Muscle layer of colon (tissue), 2 donors: ENCODE measurements around the gene IAH1.

ENCODE experiments used
- H3K27ac ChIP-seq: one replicate; pipeline ENCODE4 v1.7.0; 2013; ENCODE audit warnings: low read depth, mild to moderate bottlenecking, low read length, moderate library complexity
- H3K27me3 ChIP-seq, 2 donors: one replicate each; pipeline ENCODE4 v1.7.0; 2013; ENCODE audit warnings: low read length in 2 of 2, mild to moderate bottlenecking in 2 of 2; ENCODE audit not compliant: insufficient read depth in 2 of 2, control insufficient read depth in 1 of 2
- H3K36me3 ChIP-seq: one replicate; pipeline ENCODE4 v1.7.0; 2013; ENCODE audit warnings: mild to moderate bottlenecking, low read length; ENCODE audit not compliant: insufficient read depth
- H3K4me1 ChIP-seq: one replicate; pipeline ENCODE4 v1.7.0; 2013; ENCODE audit warnings: mild to moderate bottlenecking, low read length; ENCODE audit not compliant: insufficient read depth
- H3K4me3 ChIP-seq, 2 donors: one replicate each; pipeline ENCODE4 v1.7.0; 2013; ENCODE audit warnings: low read length in 2 of 2, low read depth in 1 of 2, mild to moderate bottlenecking in 1 of 2, moderate library complexity in 1 of 2
- H3K9ac ChIP-seq: one replicate; pipeline ENCODE4 v1.7.0; 2013; ENCODE audit warnings: low read length
- H3K9me3 ChIP-seq: one replicate; pipeline ENCODE4 v1.7.0; 2013; ENCODE audit warnings: mild to moderate bottlenecking, low read length
- donor health status: abdominal sarcoma.
- donor health status: Adenocarcinoma of cecum.

The IAH1 gene

DNA sequence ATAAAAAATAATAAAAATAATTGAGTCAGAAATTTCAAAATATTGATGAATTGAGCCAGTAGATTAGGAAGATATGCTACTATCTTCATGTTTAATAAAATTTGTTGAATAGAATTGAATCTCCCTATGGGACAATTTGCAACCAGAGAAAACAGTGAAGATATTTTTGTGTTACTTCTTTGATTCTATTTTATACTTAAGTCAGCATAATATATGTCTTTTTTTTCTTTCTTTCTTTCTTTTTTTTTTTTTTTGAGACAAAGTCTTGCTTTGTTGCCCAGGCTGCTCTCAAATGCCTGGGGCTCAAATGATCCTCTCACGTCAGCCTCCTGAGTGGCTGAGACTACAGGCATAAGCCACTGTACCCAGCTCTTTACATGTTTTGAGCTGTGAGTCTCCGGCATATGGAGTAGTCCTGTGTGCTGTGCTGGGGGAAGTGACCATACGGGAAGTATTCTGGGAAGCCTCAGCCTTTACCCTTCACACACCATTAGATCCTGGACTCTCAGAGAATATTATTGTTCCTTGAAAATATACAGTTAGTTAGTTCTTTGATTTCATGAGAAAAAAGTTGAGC lies 13.8 kb upstream of the IAH1 start:
- H3K36me3 ChIP-seq = no peaks in the 10 kb centered on the region
- H3K27me3 ChIP-seq = no peaks in the 10 kb centered on the region

DNA sequence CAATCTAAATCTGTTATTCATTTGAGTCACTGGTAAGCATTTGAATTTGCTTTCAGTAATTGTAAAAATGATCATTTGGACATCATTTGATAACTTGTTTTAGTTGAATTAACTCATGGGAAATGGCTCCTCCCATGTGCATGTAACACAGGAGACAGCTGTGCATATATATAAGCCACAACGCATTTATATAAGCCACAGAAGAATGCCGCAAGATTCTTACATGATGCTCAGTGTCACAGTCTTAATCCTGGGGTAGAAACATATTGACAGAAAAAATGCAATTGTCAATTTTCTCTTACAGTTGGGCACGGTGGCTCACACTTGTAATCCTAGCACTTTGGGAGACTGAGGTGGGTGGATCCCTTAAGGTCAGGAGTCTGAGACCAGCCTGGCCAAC lies 13.3 kb upstream of the IAH1 start:
- H3K4me3 ChIP-seq = no peak overlapping the region
- H3K9ac ChIP-seq = no peak overlapping the region
- H3K9me3 ChIP-seq = no peaks in the 10 kb centered on the region
- H3K36me3 ChIP-seq = no peaks in the 10 kb centered on the region
- no peaks in the 10 kb centered on the region for H3K27me3 ChIP-seq
- H3K27ac ChIP-seq = no peak overlapping the region
- no peaks in the 10 kb centered on the region for H3K4me1 ChIP-seq

More for the DNA sequence above, 13.8 kb upstream of the IAH1 start:
- Histone ChIP-seq H3K9me3 (no peaks in the 10 kb centered on the region), H3K27ac (no peak overlapping the region), H3K4me1 (no peaks in the 10 kb centered on the region), H3K4me3 (no peak overlapping the region), H3K9ac (no peak overlapping the region)

DNA sequence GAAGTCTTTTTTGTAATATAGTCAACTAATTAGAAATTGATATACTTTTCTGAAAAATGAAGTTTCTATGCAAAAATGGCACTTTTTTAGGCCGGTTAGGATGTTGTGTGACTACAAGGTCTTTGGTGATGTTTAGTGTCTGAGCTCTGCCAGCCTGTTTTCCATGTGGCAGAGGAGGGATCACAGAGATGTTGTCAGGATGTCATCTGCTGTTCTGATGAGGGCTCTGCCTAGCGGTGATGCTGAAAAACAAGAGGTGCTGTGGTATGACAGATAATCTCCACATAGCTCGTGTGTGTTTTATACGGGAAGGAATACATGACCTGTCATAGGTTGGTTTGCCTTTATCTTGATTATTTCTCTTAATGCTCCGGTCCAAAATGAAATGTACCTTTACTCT lies 12.0 kb upstream of the IAH1 start:
- no peaks in the 10 kb centered on the region for H3K36me3 ChIP-seq
- no peaks in the 10 kb centered on the region for H3K9me3 ChIP-seq
- no peaks in the 10 kb centered on the region for H3K27me3 ChIP-seq
- no peak overlapping the region for H3K27ac ChIP-seq
- H3K4me1 ChIP-seq = no peaks in the 10 kb centered on the region
- no peak overlapping the region for H3K9ac ChIP-seq
- no peak overlapping the region for H3K4me3 ChIP-seq

DNA sequence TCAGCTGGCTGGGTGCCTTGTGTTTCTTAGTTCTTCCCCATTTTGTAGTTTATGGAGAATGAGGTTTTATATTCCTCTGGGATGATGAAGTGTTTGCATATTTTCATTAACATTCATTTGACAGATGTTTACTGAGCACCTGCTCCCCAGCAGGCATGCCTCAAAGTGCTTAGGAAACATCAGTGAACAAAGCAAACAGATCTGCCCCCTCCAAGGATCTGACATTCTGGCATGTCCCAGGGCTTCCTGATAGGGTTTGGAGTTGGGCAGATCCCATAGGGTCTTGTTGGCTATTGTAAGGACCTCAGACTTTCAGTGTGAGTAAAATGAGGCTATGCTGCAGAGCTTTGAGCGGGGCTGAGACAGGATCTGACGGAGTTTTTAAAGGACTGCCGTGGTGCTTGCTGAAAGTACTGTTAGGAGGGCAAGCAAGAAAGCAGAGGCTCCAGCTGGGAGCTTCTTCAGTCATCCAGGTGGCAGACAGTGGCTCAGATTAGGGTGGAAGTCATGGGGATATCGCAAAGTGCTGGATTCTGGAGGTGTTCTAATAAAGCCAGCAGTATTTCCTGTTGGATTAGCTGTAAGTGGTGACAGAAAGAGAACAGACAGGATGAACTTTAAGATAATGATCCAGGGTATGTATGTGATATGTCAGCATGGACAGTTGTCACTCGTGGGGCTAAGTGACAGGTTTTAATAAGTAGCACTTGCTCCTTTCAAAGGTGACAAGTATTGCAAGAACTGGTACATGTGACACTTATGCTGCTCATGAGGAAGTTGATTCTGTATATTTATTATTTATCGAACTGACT lies 11.3 kb upstream of the IAH1 start:
- Histone ChIP-seq H3K27ac (no peak overlapping the region), H3K27me3 (no peaks in the 10 kb centered on the region), H3K9ac (no peak overlapping the region), H3K9me3 (no peaks in the 10 kb centered on the region), H3K4me1 (no peaks in the 10 kb centered on the region), H3K36me3 (no peaks in the 10 kb centered on the region), H3K4me3 (no peak overlapping the region)

DNA sequence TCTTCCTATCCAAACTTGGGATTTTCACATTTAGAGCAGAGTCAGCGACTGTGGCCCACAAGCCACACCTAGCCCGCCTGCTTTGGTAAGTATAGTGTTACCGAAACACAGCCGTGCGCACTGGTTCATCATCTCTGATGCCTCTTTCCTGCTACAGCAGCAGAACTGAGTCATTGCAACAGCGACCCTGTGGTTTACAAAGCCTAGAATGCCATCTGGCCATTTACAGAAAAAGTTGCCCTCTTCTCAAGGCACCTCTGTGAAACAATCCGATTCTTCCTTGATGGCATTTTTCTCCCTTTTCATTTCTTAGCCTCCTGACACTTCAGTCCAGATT lies 10.7 kb upstream of the IAH1 start:
- H3K9ac ChIP-seq = no peak overlapping the region
- H3K36me3 ChIP-seq = no peaks in the 10 kb centered on the region

DNA sequence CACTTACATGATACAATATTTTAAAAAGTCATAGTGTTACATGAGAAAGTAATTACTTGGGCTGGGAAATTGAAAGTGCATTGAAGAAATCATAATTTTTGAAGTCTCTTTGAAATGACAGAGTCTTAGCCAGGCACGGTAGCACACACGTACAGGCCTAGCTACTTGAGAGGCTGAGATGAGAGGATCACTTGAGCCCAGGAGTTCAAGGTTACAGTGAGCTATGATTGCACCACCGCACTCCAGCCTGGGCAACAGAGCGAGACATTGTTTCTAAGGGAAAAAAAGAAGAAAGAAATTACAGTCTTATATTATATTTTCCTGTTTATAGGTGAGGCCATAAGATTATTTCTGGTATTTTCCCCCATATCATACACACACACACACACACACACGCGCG lies 9.2 kb upstream of the IAH1 start:
- Histone ChIP-seq H3K36me3 (no peaks in the 10 kb centered on the region), H3K27ac (no peak overlapping the region), H3K4me1 (no peaks in the 10 kb centered on the region), H3K9ac (no peak overlapping the region), H3K27me3 (no peaks in the 10 kb centered on the region), H3K4me3 (no peak overlapping the region), H3K9me3 (no peaks in the 10 kb centered on the region)

More for the DNA sequence above, 10.7 kb upstream of the IAH1 start:
- Histone ChIP-seq H3K4me3 (no peak overlapping the region), H3K27ac (no peak overlapping the region), H3K4me1 (no peaks in the 10 kb centered on the region), H3K27me3 (no peaks in the 10 kb centered on the region), H3K9me3 (no peaks in the 10 kb centered on the region)

DNA sequence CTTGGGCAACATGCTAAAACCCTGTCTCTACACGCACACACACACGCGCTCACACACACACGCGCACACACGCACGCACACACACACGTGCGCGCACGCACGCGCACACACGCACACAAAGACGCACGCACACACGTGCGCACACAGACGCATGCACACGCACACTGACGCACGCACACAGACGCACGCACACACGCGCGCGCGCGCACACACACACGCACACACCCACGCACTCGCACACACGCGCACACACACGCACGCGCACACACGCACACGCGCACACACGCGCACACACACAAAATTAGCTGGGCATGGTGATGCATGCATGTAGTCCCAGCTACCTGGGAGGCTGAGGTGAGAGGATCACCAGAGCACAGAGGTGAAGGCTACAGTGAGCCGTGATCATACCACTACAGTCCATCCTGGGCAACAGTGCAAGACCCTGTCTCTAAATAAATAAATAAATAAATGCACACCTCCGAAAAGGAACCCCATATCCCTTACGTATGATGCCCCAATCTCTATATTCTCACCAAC lies 8.1 kb upstream of the IAH1 start:
- no peak overlapping the region for H3K27ac ChIP-seq
- no peaks in the 10 kb centered on the region for H3K27me3 ChIP-seq
- no peaks in the 10 kb centered on the region for H3K9me3 ChIP-seq
- no peak overlapping the region for H3K4me3 ChIP-seq
- no peaks in the 10 kb centered on the region for H3K36me3 ChIP-seq
- no peak overlapping the region for H3K9ac ChIP-seq
- no peaks in the 10 kb centered on the region for H3K4me1 ChIP-seq

DNA sequence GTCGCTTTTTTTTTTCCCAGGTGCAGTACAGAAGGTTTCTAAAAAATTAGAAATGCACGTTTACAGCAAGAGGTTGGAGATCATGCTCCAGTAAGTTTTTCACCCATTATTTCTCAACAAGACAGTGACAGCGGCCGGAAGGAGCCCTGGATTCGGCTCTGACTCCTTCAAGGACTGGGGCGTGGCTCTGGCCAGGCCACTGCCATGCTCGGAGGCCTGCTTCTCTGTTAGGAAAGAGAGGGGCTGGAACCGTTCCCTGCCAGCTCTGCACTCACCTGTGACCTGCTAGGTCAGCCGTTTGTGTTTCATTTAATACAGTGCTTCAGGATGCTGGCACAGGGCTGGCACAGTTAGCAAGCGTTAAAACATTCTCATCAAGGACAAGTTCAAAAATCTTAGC lies 6.7 kb upstream of the IAH1 start:
- Histone ChIP-seq H3K9ac (no peak overlapping the region), H3K36me3 (no peaks in the 10 kb centered on the region), H3K4me1 (no peaks in the 10 kb centered on the region)

DNA sequence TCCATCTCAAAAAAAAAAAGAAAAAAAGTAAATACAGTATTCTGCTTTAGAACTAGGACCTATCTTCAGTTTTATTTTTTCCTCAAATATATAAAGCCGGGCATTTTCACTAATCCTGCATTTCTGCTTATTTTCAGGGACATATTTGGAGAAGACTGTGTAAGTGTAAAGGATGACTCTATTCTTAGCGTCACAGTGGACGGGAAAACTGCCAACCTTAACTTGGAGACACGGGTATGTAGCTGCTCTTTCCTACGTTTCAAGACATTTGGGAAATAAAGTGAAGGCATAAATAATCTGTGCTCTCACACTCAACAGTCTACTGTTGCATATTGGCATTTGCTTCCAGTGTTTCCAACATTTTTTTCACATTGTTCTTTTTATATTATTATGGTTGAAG lies 3.1 kb upstream of the IAH1 start:
- no peaks in the 10 kb centered on the region for H3K27me3 ChIP-seq
- H3K27ac ChIP-seq = no peak overlapping the region
- no peak overlapping the region for H3K4me3 ChIP-seq
- H3K36me3 ChIP-seq = no peaks in the 10 kb centered on the region
- H3K9ac ChIP-seq = no peak overlapping the region
- peaks cover 16% of the 10 kb centered on the region for H3K4me1 ChIP-seq
- no peaks in the 10 kb centered on the region for H3K9me3 ChIP-seq

More for the DNA sequence above, 6.7 kb upstream of the IAH1 start:
- Histone ChIP-seq H3K9me3 (no peaks in the 10 kb centered on the region), H3K27ac (no peak overlapping the region), H3K27me3 (no peaks in the 10 kb centered on the region), H3K4me3 (no peak overlapping the region)

DNA sequence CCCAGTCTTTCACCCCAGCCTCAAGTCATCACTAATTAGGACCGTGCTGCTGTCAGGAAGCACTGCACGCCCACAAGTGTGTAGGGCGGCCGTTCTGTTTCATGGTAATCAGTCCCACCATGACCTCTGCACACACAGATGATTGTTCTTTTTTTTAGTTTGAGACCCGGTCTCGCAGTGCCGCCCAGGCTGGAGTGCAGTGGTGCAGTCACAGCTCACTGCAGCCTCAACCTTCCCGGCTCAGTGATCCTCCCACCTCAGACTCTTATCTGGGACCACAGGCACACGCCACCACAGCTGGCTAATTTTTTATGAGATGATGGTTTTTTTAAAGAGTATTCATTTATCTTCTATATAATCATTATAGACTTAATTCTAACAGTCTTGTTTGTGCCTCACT lies 1.8 kb upstream of the IAH1 start:
- Histone ChIP-seq H3K36me3 (no peaks in the 10 kb centered on the region), H3K9me3 (no peaks in the 10 kb centered on the region), H3K9ac (no peak overlapping the region), H3K27ac (no peak overlapping the region), H3K4me3 (no peak overlapping the region), H3K4me1 (peaks cover 16% of the 10 kb centered on the region), H3K27me3 (no peaks in the 10 kb centered on the region)

DNA sequence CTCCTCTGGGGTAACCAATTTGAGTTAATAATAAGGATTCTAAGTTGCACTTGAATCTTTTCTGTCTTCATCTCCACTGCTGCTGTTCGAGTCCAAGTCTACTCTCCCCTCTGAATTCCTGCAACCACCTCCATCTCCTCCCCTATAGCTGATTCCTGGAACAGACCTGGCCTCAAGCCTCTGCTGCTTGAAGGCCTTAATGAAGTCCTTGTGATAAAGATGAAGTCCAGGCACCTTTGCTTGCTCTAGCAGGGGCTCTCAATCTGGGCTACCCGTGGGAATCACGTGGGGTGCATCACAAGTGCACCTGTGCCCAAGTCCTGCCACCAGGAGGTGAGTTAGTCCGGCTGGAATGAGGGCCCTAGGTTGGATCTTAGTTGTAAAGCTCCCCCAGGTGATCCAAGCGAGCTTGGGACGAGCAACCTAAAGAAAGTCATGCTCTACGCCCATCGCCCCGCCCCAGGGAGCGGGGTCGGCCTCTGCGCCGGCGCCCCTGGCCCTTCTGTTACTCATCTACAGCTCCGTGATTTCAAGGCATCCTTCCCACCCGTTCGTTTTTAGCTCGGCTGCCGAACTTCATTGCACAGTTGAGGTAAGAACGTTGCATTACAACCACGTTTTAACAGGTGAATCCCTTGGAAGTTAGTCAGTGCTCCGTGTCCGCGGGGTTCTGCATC lies 905 bp upstream of the IAH1 start:
- H3K27ac ChIP-seq = peak overlapping the region; percentile 77
- H3K27me3 ChIP-seq = no peaks in the 10 kb centered on the region
- H3K36me3 ChIP-seq = no peaks in the 10 kb centered on the region
- no peaks in the 10 kb centered on the region for H3K9me3 ChIP-seq
- H3K9ac ChIP-seq = no peak overlapping the region
- peak overlapping the region; percentile 86 for H3K4me3 ChIP-seq
- peaks cover 16% of the 10 kb centered on the region for H3K4me1 ChIP-seq
